GM12891 (cell line): Measurements from ENCODE around the gene SIK3.

Experiments used
- POLR2A ChIP-seq: IDR thresholded peaks from 2 replicates; pipeline ENCODE4 v1.6.1; 2011; ENCODE audit warnings: low read depth, low read length, control low read depth
- TAF1 ChIP-seq: IDR thresholded peaks from 2 replicates; pipeline ENCODE4 v1.6.1; 2011; ENCODE audit warnings: low read depth, low read length, control low read depth

DNA sequence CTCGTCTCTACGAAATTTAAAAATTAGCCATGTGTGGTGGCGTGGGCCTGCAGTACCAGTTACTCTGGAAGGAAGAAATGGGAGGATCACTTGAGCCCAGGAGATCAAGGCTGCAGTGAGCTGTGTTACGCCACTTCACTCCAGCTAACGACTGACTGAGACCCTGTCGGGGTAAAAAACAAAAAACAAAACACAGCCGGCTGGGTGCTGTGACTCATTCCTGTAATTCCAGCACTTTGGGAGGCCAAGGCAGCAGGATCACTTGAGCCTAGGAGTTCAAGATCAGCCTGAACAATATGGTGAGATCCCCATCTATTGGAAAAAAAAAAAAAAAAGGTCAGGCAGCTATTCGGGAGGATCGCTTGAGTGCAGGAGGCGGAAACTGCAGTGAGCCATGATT lies 48.3 kb upstream of the SIK3 start:
- TF ChIP-seq TAF1 (no peak), POLR2A (no peak)
